Measurements from ENCODE around the gene PDCD10. TPM values are rescaled to one million over a fixed set of nuclear protein-coding genes. Genes with fewer than 3 reads are reported as not detected.

The PDCD10 gene
- polyA plus RNA-seq, 1 donor (not counting 4 experiments of a cell fraction or from before 2014, with no cell fraction given): 131 TPM

- Histone ChIP-seq H3K9me1 (ENCODE audit: control insufficient read depth, extremely low read depth, insufficient read depth, low read length) (no peaks in the 10 kb centered on the region), H2AFZ (ENCODE audit: control insufficient read depth, low read length) (no peak overlapping the region), H3K79me2 (ENCODE audit: control insufficient read depth, insufficient read depth, low read length) (no peaks in the 10 kb centered on the region), H3K4me1 (ENCODE audit: control insufficient read depth, extremely low read depth, insufficient read depth, low read length) (no peaks in the 10 kb centered on the region), H3K4me3 (ENCODE audit: control insufficient read depth in 2 of 3, extremely low read depth in 1 of 3, insufficient read depth in 2 of 3, low read depth in 1 of 3, low read length in 3 of 3) (no peak overlapping the region), H3K9ac (ENCODE audit: control insufficient read depth, extremely low read depth, insufficient read depth, low read length) (no peak overlapping the region), H3K36me3 (ENCODE audit: control insufficient read depth in 2 of 2, extremely low read depth in 1 of 2, insufficient read depth in 2 of 2, low read length in 2 of 2) (peaks cover 11% of the 10 kb centered on the region in 2 experiments), H4K20me1 (ENCODE audit: control insufficient read depth, extremely low read depth, insufficient read depth, low read length) (no peaks in the 10 kb centered on the region), H3K9me3 (ENCODE audit: control insufficient read depth, low read depth, low read length) (no peaks in the 10 kb centered on the region), H3K27ac (ENCODE audit: control insufficient read depth, insufficient read depth, low read length) (no peak overlapping the region), H3K27me3 (ENCODE audit: control insufficient read depth, extremely low read depth, insufficient read depth, low read length) (no peaks in the 10 kb centered on the region), H3K4me2 (ENCODE audit: control insufficient read depth, extremely low read depth, insufficient read depth, low read depth, low read length) (no peak overlapping the region)
- TF ChIP-seq, protein P1, sequence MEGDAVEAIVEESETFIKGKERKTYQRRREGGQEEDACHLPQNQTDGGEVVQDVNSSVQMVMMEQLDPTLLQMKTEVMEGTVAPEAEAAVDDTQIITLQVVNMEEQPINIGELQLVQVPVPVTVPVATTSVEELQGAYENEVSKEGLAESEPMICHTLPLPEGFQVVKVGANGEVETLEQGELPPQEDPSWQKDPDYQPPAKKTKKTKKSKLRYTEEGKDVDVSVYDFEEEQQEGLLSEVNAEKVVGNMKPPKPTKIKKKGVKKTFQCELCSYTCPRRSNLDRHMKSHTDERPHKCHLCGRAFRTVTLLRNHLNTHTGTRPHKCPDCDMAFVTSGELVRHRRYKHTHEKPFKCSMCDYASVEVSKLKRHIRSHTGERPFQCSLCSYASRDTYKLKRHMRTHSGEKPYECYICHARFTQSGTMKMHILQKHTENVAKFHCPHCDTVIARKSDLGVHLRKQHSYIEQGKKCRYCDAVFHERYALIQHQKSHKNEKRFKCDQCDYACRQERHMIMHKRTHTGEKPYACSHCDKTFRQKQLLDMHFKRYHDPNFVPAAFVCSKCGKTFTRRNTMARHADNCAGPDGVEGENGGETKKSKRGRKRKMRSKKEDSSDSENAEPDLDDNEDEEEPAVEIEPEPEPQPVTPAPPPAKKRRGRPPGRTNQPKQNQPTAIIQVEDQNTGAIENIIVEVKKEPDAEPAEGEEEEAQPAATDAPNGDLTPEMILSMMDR (optimal IDR thresholded peaks at IDR 0.05 in 1 of 3, IDR thresholded peaks at IDR 0.05 in 1 of 3, conservative IDR thresholded peaks at IDR 0.05 in 1 of 3; ENCODE audit: extremely low read depth in 1 of 3, insufficient read depth in 2 of 3, low read length in 3 of 3): no peak
- no peak for TF ChIP-seq EZH2 (IDR thresholded peaks at IDR 0.05; ENCODE audit: low read length)
- FAIRE-seq: no peak
- no peak for DNase-seq (ENCODE audit: low read depth, low spot score)
- dilution Hi-C loops (cut with MboI; ENCODE audit: extremely low pct_ligation_motif_present, low sequenced_read_pairs): no loop called here
These were observed 43.3 kb downstream of the PDCD10 start for GRCh38 chr3:167691366-167691765.

DNA sequence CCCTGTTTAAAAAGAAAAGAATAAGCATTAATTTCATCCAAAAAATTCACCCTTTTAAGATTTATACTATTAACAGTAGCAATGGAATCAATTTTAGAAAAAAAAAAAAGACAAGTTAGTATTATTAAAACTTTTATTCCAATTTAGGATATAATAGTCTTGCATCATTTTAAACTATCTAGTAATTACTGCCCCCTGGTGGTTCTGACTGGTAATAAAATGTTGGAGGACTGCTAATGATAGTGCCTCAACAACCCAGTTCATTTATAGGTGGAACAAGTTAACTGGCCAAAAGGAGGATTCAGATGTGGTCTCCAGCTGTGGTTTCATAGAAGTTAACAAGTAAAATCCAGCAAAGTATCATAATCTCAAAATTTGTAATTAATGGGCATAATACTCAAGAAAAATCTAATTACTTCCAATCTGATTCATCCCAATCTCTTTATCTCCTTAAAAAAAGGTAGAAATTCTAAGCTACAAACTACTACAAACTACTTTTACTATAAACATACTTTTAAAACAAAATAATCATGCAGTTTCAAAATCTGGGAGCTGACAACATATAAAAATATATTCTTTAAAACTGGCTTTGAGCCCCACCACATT is 50.2 kb downstream of the PDCD10 start:
- no peaks in the 10 kb centered on the region for H3K9me1 ChIP-seq (ENCODE audit: control insufficient read depth, extremely low read depth, insufficient read depth, low read length)
- no peaks in the 10 kb centered on the region for H3K27me3 ChIP-seq (ENCODE audit: control insufficient read depth, extremely low read depth, insufficient read depth, low read length)
- H3K9ac ChIP-seq (ENCODE audit: control insufficient read depth, extremely low read depth, insufficient read depth, low read length): no peak overlapping the region
- DNase-seq (ENCODE audit: low read depth, low spot score): peak; percentile 21
- H3K9me3 ChIP-seq (ENCODE audit: control insufficient read depth, low read depth, low read length): no peaks in the 10 kb centered on the region
- no peak overlapping the region for H2AFZ ChIP-seq (ENCODE audit: control insufficient read depth, low read length)
- no peaks in the 10 kb centered on the region for H3K79me2 ChIP-seq (ENCODE audit: control insufficient read depth, insufficient read depth, low read length)
- no peaks in the 10 kb centered on the region for H4K20me1 ChIP-seq (ENCODE audit: control insufficient read depth, extremely low read depth, insufficient read depth, low read length)
- no peak overlapping the region for H3K27ac ChIP-seq (ENCODE audit: control insufficient read depth, insufficient read depth, low read length)
- FAIRE-seq: no peak
- TF ChIP-seq, protein P1 (optimal IDR thresholded peaks at IDR 0.05 in 1 of 3, IDR thresholded peaks at IDR 0.05 in 1 of 3, conservative IDR thresholded peaks at IDR 0.05 in 1 of 3; ENCODE audit: extremely low read depth in 1 of 3, insufficient read depth in 2 of 3, low read length in 3 of 3): peak; percentile 17 to 51 (median 44)
- no peak for TF ChIP-seq EZH2 (IDR thresholded peaks at IDR 0.05; ENCODE audit: low read length)
- peaks cover 5 to 6% of the 10 kb centered on the region in 2 experiments for H3K36me3 ChIP-seq (ENCODE audit: control insufficient read depth in 2 of 2, extremely low read depth in 1 of 2, insufficient read depth in 2 of 2, low read length in 2 of 2)
- no peaks in the 10 kb centered on the region for H3K4me1 ChIP-seq (ENCODE audit: control insufficient read depth, extremely low read depth, insufficient read depth, low read length)
- no peak overlapping the region for H3K4me2 ChIP-seq (ENCODE audit: control insufficient read depth, extremely low read depth, insufficient read depth, low read depth, low read length)
- H3K4me3 ChIP-seq (ENCODE audit: control insufficient read depth in 2 of 3, extremely low read depth in 1 of 3, insufficient read depth in 2 of 3, low read depth in 1 of 3, low read length in 3 of 3): no peak overlapping the region
- dilution Hi-C loops (cut with MboI; ENCODE audit: extremely low pct_ligation_motif_present, low sequenced_read_pairs): no loop called here

Data from keratinocyte (primary cell).